H1 (cell line): Measurements from ENCODE around the gene RB1. TPM values are rescaled to one million over a fixed set of nuclear protein-coding genes. Genes with fewer than 3 reads are reported as not detected.

ENCODE experiments used
- CTCF ChIA-PET: fragments of 300-600 bp; sonication (Branson Sonifier 250); formaldehyde crosslinking; loops from one replicate; lab custom pipeline; 2021; ENCODE audit not compliant: partially characterized antibody; lab: Charles Lee
- POLR2A ChIA-PET: fragments of 300-600 bp; sonication (Branson Sonifier 250); formaldehyde crosslinking; loops from one replicate; lab custom pipeline; 2021; ENCODE audit warnings: inconsistent platforms; ENCODE audit not compliant: partially characterized antibody; lab: Charles Lee
- DNase-seq, 2 experiments: peaks; one replicate each; pipeline versions ENCODE4 v3.0.0 to v3.0.0-alpha.2; 2010 to 2022; ENCODE audit warnings: low spot score in 2 of 2, low read depth in 1 of 2, mixed read lengths in 1 of 2
- FAIRE-seq: peaks from 2 replicates; lab custom pipeline; 2011; peaks lifted over from hg19 to GRCh38; lab: Jason Lieb, UNC
- H2AFZ ChIP-seq: 2 replicates; pipeline ENCODE4 v1.8.1; 2012; ENCODE audit warnings: low read length, inconsistent platforms
- H2AK5ac ChIP-seq: 2 replicates; pipeline ENCODE4 v1.6.1; 2013; ENCODE audit warnings: low read depth, low read length
- H2BK120ac ChIP-seq: replicated peaks from 2 replicates; pipeline ENCODE3; 2013; ENCODE audit warnings: low read depth, low read length, inconsistent platforms
- H2BK12ac ChIP-seq: 2 replicates; pipeline ENCODE4 v1.6.1; 2013; ENCODE audit warnings: low read depth, low read length
- H2BK15ac ChIP-seq: 2 replicates; pipeline ENCODE4 v1.6.1; 2013; ENCODE audit warnings: low read length
- H2BK20ac ChIP-seq: 2 replicates; pipeline ENCODE4 v1.6.1; 2013; ENCODE audit warnings: low read length
- H2BK5ac ChIP-seq: 2 replicates; pipeline ENCODE4 v1.6.1; 2013; ENCODE audit warnings: low read depth, low read length
- H3K14ac ChIP-seq: 2 replicates; pipeline ENCODE4 v1.6.1; 2013; ENCODE audit warnings: inconsistent platforms; ENCODE audit not compliant: insufficient read length
- H3K18ac ChIP-seq: 2 replicates; pipeline ENCODE4 v1.6.1; 2013; ENCODE audit warnings: low read length; ENCODE audit errors: extremely low read depth
- H3K23ac ChIP-seq: 2 replicates; pipeline ENCODE4 v1.6.1; 2013; ENCODE audit warnings: inconsistent platforms; ENCODE audit not compliant: insufficient read length
- H3K23me2 ChIP-seq: 2 replicates; pipeline ENCODE4 v1.6.1; 2013; ENCODE audit warnings: low read depth, low read length
- H3K27ac ChIP-seq: 2 replicates; pipeline ENCODE4 v1.6.1; 2011; ENCODE audit warnings: low read depth, low read length, inconsistent platforms
- H3K27me3 ChIP-seq, 4 experiments: replicated peaks in 1 of 4; 1 replicate in 1 of 4; 2 replicates in 3 of 4; pipeline versions ENCODE4 v1.6.1 to v1.8.1; 2011 to 2013; ENCODE audit warnings: low read length in 3 of 4, mild to moderate bottlenecking in 3 of 4, inconsistent platforms in 2 of 4, mixed read lengths in 2 of 4, moderate library complexity in 1 of 4; ENCODE audit not compliant: control insufficient read depth in 3 of 4, insufficient read depth in 3 of 4; ENCODE audit errors: extremely low read depth in 1 of 4
- H3K36me3 ChIP-seq, 4 experiments: 2 replicates each; pipeline versions ENCODE4 v1.6.1 to v1.8.1; 2011 to 2013; ENCODE audit warnings: mild to moderate bottlenecking in 4 of 4, low read length in 3 of 4, moderate library complexity in 2 of 4, control low read depth in 1 of 4, inconsistent platforms in 1 of 4; ENCODE audit not compliant: insufficient read depth in 4 of 4, control insufficient read depth in 2 of 4
- H3K4ac ChIP-seq: replicated peaks from 2 replicates; pipeline ENCODE3; 2013; ENCODE audit warnings: low read length, low read depth, mixed read lengths, inconsistent platforms; ENCODE audit not compliant: insufficient read length
- H3K4me1 ChIP-seq, 4 experiments: replicated peaks in 1 of 4; 1 replicate in 1 of 4; 2 replicates in 3 of 4; pipeline versions ENCODE4 v1.6.1 to v1.8.1; 2011 to 2013; ENCODE audit warnings: low read length in 3 of 4, inconsistent platforms in 2 of 4, mixed read lengths in 1 of 4; ENCODE audit not compliant: insufficient read depth in 4 of 4, control insufficient read depth in 3 of 4
- H3K4me2 ChIP-seq, 2 experiments: 2 replicates each; pipeline versions ENCODE4 v1.6.1 to v1.8.1; 2011 to 2013; ENCODE audit warnings: low read depth in 2 of 2, low read length in 2 of 2, control low read depth in 1 of 2, inconsistent platforms in 1 of 2, mild to moderate bottlenecking in 1 of 2; ENCODE audit not compliant: insufficient read depth in 1 of 2
- H3K4me3 ChIP-seq, 4 experiments: fragments of 200-600, 300-600 bp in 1 of 4; sonication (generic), shearing (Covaris generic), sonication (Bioruptor Twin) in 1 of 4; 2 replicates each; pipeline versions ENCODE4 v1.5.1 to v1.8.1; 2011 to 2016; ENCODE audit warnings: low read length in 4 of 4, low read depth in 3 of 4, control low read depth in 2 of 4, inconsistent platforms in 2 of 4, mild to moderate bottlenecking in 2 of 4, mixed read lengths in 1 of 4, moderate library complexity in 1 of 4; ENCODE audit not compliant: insufficient read depth in 2 of 4; ENCODE audit errors: extremely low read depth in 1 of 4
- H3K56ac ChIP-seq: replicated peaks from 2 replicates; pipeline ENCODE3; 2013; ENCODE audit warnings: low read depth, mild to moderate bottlenecking, mixed read lengths, low read length, inconsistent platforms; ENCODE audit not compliant: insufficient read length
- H3K79me1 ChIP-seq: 2 replicates; pipeline ENCODE4 v1.6.1; 2013; ENCODE audit warnings: low read depth, low read length, control low read depth
- H3K79me2 ChIP-seq, 2 experiments: 2 replicates each; pipeline versions ENCODE4 v1.6.1 to v1.8.1; 2012 to 2013; ENCODE audit warnings: low read length in 2 of 2, mild to moderate bottlenecking in 2 of 2, inconsistent platforms in 1 of 2; ENCODE audit not compliant: insufficient read depth in 2 of 2, control insufficient read depth in 1 of 2
- H3K9ac ChIP-seq, 4 experiments: replicated peaks in 1 of 4; 1 replicate in 1 of 4; 2 replicates in 3 of 4; pipeline versions ENCODE4 v1.6.1 to v1.8.1; 2011 to 2013; ENCODE audit warnings: low read depth in 3 of 4, low read length in 3 of 4, control low read depth in 2 of 4, mild to moderate bottlenecking in 2 of 4, moderate library complexity in 2 of 4, inconsistent platforms in 1 of 4; ENCODE audit errors: extremely low read depth in 1 of 4
- H3K9me3 ChIP-seq, 2 experiments: 2 replicates each; pipeline versions ENCODE4 v1.6.1 to v1.8.1; 2012 to 2013; ENCODE audit warnings: mild to moderate bottlenecking in 2 of 2, moderate library complexity in 2 of 2, control low read depth in 1 of 2, inconsistent platforms in 1 of 2, low read depth in 1 of 2, low read length in 1 of 2, mixed read lengths in 1 of 2; ENCODE audit not compliant: insufficient read depth in 2 of 2
- H4K20me1 ChIP-seq, 2 experiments: replicated peaks in 1 of 2; 2 replicates each; pipeline versions ENCODE3 to v1.8.1; 2011 to 2013; ENCODE audit warnings: inconsistent platforms in 2 of 2, low read length in 2 of 2, mild to moderate bottlenecking in 1 of 2; ENCODE audit not compliant: insufficient read depth in 2 of 2, control insufficient read depth in 1 of 2
- H4K5ac ChIP-seq: 2 replicates; pipeline ENCODE4 v1.6.1; 2013; ENCODE audit warnings: low read length, low read depth, mixed read lengths, inconsistent platforms; ENCODE audit not compliant: insufficient read length
- H4K8ac ChIP-seq: 2 replicates; pipeline ENCODE4 v1.8.0; 2013; ENCODE audit warnings: mild to moderate bottlenecking, moderate library complexity, low read length, inconsistent platforms; ENCODE audit not compliant: insufficient read depth; ENCODE audit errors: extremely low read depth
- H4K91ac ChIP-seq: replicated peaks from 2 replicates; pipeline ENCODE3; 2013; ENCODE audit warnings: low read length, mixed read lengths, inconsistent platforms; ENCODE audit not compliant: insufficient read length
- CHD1 ChIP-seq: IDR thresholded peaks from 2 replicates; pipeline ENCODE4 v1.6.1; 2012; ENCODE audit warnings: low read depth, low read length, improper control_type of control experiment
- EGR1 ChIP-seq: IDR thresholded peaks from 2 replicates; pipeline ENCODE4 v1.6.1; 2011; ENCODE audit warnings: low read depth, low read length, borderline replicate concordance
- KDM1A ChIP-seq: fragments of 200-600, 300-600 bp; sonication (generic); IDR thresholded peaks from 2 replicates; pipeline ENCODE4 v1.7.1; 2016; ENCODE audit warnings: mild to moderate bottlenecking, low read length, borderline replicate concordance
- KDM4A ChIP-seq: IDR thresholded peaks from one replicate; pipeline ENCODE4 v1.7.1; 2012; ENCODE audit warnings: low read depth, mild to moderate bottlenecking, moderate library complexity, low read length, inconsistent platforms; ENCODE audit not compliant: severe bottlenecking
- POLR2AphosphoS5 ChIP-seq: IDR thresholded peaks from 2 replicates; pipeline ENCODE4 v1.6.1; 2011; ENCODE audit warnings: low read depth, low read length
- SIN3A ChIP-seq, 2 experiments: IDR thresholded peaks in 1 of 2; conservative IDR thresholded peaks in 1 of 2; 2 replicates each; pipeline ENCODE4 v1.6.1; 2011 to 2012; ENCODE audit warnings: low read length in 2 of 2, improper control_type of control experiment in 1 of 2, low read depth in 1 of 2, mild to moderate bottlenecking in 1 of 2
- TAF7 ChIP-seq: optimal IDR thresholded peaks from 2 replicates; pipeline ENCODE3; 2011; ENCODE audit warnings: low read depth, mild to moderate bottlenecking, inconsistent platforms, low read length, moderate library complexity, borderline replicate concordance
- ZNF274 ChIP-seq: IDR thresholded peaks from 2 replicates; pipeline ENCODE4 v1.7.0; 2012; ENCODE audit warnings: low read length, borderline replicate concordance; ENCODE audit errors: extremely low read depth
- WGBS, 2 experiments: shearing (Covaris generic) in 1 of 2; methylation state at CpG; one replicate each; pipeline versions ENCODE4 v1.1.6 to v1.1.7; 2013 to 2015; ENCODE audit warnings: low lambda C conversion rate in 2 of 2, mixed read lengths in 2 of 2, inconsistent platforms in 1 of 2, low coverage in 1 of 2, missing lambda C conversion rate in 1 of 2; ENCODE audit not compliant: insufficient replicate concordance in 2 of 2, insufficient coverage in 1 of 2, insufficient read length in 1 of 2; ENCODE audit errors: extremely low coverage in 1 of 2, missing lambda C conversion rate in 1 of 2; 5-methylcytosine and 5-hydroxymethylcytosine counted together
- polyA plus RNA-seq, 7 experiments: library from polyadenylated mRNA; depleted of rRNA in 3 of 7; stranded (reverse) in 5 of 7; unstranded in 2 of 7; fragments of >200 nt in 5 of 7; fragments of 200-250 nt in 2 of 7; gene quantifications; 1 replicate in 5 of 7; 2 replicates in 1 of 7; 4 replicates in 1 of 7; pipeline versions ENCODE4 v1.2.1 to v1.2.3, GENCODE V29; 2011 to 2013; ENCODE audit warnings: missing spikeins in 2 of 7, mixed read lengths in 2 of 7
- total RNA-seq: library from RNA; stranded (reverse); fragmentation: NEBNext Ultra II Directional; extraction: Animal tissue kit (Norgen Biotek cat#: 25700); gene quantifications from 2 replicates; pipeline ENCODE4 v1.2.1, GENCODE V29; 2021

RB1 gene
- total and polyA plus RNA-seq, 2 of the 8 experiments (the other 6 are each of a cell fraction or from before 2014, with no cell fraction given) = 4.1 to 17.5 TPM

- H2BK5ac ChIP-seq = no peak overlapping the region
- no peak overlapping the region for H3K56ac ChIP-seq
- no peak overlapping the region for H3K9ac ChIP-seq
- no peaks in the 10 kb centered on the region for H3K9me3 ChIP-seq
- H4K91ac ChIP-seq = no peak overlapping the region
- DNase-seq (no peak), FAIRE-seq (no peak)
- H2AFZ ChIP-seq = no peak overlapping the region
- no peak overlapping the region for H3K4ac ChIP-seq
- H3K27me3 ChIP-seq = no peaks in the 10 kb centered on the region
- H4K20me1 ChIP-seq = no peaks in the 10 kb centered on the region
- H2BK12ac ChIP-seq = no peak overlapping the region
- no peaks in the 10 kb centered on the region; a peak in 1 of 8 replicates for H3K36me3 ChIP-seq
- no peaks in the 10 kb centered on the region for H3K79me1 ChIP-seq
- TF ChIP-seq POLR2AphosphoS5 (no peak), EGR1 (no peak), SIN3A (conservative IDR thresholded peaks at IDR 0.05 in 1 of 2, IDR thresholded peaks at IDR 0.05 in 1 of 2; ENCODE audit: low read depth in 1 of 2, low read length in 2 of 2) (no peak), KDM4A (no peak), TAF7 (no peak), KDM1A (no peak), ZNF274 (no peak), CHD1 (no peak)
- TF ChIP-seq, all 59 proteins: peak for 0
- CTCF ChIA-PET = no interaction called here
- Histone ChIP-seq H3K23ac (no peak overlapping the region), H2AK5ac (no peak overlapping the region), H3K18ac (no peak overlapping the region), H2BK15ac (no peak overlapping the region), H3K4me1 (no peaks in the 10 kb centered on the region), H3K4me2 (no peak overlapping the region), H4K8ac (no peak overlapping the region), H3K27ac (no peak overlapping the region), H2BK20ac (no peak overlapping the region), H4K5ac (no peak overlapping the region), H2BK120ac (no peak overlapping the region), H3K4me3 (no peak overlapping the region), H3K14ac (no peak overlapping the region), H3K23me2 (no peaks in the 10 kb centered on the region), H3K79me2 (no peaks in the 10 kb centered on the region)
- WGBS, 2 experiments = 91% methylated on average over 2 of the region's 2 CpGs; no CpG with 5 or more reads in 1 of the 2 experiments
- POLR2A ChIA-PET = no interaction called here
Observed at GRCh38 chr13:48349525-48349924, 46.0 kb downstream of the RB1 start.
